Thymus (tissue), 11 donors: ENCODE data around the gene ZNF142. TPM values are rescaled to one million over a fixed set of nuclear protein-coding genes. Genes with fewer than 3 reads are reported as not detected.

ENCODE experiments used
- DNase-seq, 9 donors: peaks; one replicate each; pipeline ENCODE4 v3.0.0-alpha.2; 2013; ENCODE audit warnings: low spot score in 9 of 9, low read depth in 6 of 9, missing footprints in 1 of 9
- H3K27ac ChIP-seq, 2 donors: one replicate each; pipeline ENCODE4 v1.5.1; 2013; ENCODE audit warnings: control low read depth in 1 of 2, low read depth in 1 of 2, low read length in 1 of 2, mild to moderate bottlenecking in 1 of 2, moderate library complexity in 1 of 2
- H3K27me3 ChIP-seq, 2 donors: one replicate each; pipeline ENCODE4 v1.5.1; 2013; ENCODE audit warnings: low read length in 1 of 2; ENCODE audit not compliant: control insufficient read depth in 2 of 2, insufficient read depth in 1 of 2
- H3K36me3 ChIP-seq, 2 donors: one replicate each; pipeline ENCODE4 v1.5.1; 2013; ENCODE audit warnings: low read length in 1 of 2, mild to moderate bottlenecking in 1 of 2, moderate library complexity in 1 of 2; ENCODE audit not compliant: control insufficient read depth in 2 of 2, insufficient read depth in 2 of 2
- H3K4me1 ChIP-seq, 2 donors: one replicate each; pipeline ENCODE4 v1.5.1; 2013; ENCODE audit warnings: low read length in 2 of 2; ENCODE audit not compliant: control insufficient read depth in 2 of 2, insufficient read depth in 2 of 2
- H3K4me3 ChIP-seq, 2 donors: one replicate each; pipeline ENCODE4 v1.5.1; 2013; ENCODE audit warnings: low read length in 2 of 2, control low read depth in 1 of 2, mild to moderate bottlenecking in 1 of 2
- H3K9me3 ChIP-seq, 2 donors: one replicate each; pipeline ENCODE4 v1.5.1; 2013; ENCODE audit warnings: low read length in 1 of 2, mild to moderate bottlenecking in 1 of 2; ENCODE audit not compliant: control insufficient read depth in 2 of 2, insufficient read depth in 1 of 2
- WGBS: extraction: QIAGEN DNeasy Blood & Tissue Kit; methylation state at CpG from one replicate; pipeline ENCODE4 v1.1.7; 2013; 5-methylcytosine and 5-hydroxymethylcytosine counted together
- polyA plus RNA-seq: library from polyadenylated mRNA; stranded (reverse); fragments of 200-250 nt; gene quantifications from one replicate; pipeline ENCODE4 v1.2.3, GENCODE V29; 2013
- total RNA-seq: library from RNA; stranded (reverse); fragments of 120-200 nt; gene quantifications from one replicate; pipeline ENCODE4 v1.2.4, GENCODE V29; 2013
- donor health status: healthy.

ZNF142 gene
- total and polyA plus RNA-seq, 2 donors: 5.1 to 6.7 TPM

GRCh38 chr2:218615868-218616315, 43.5 kb downstream of the ZNF142 start:
- H3K36me3 ChIP-seq: no peaks in the 10 kb centered on the region
- no peaks in the 10 kb centered on the region for H3K9me3 ChIP-seq
- no peak overlapping the region for H3K27ac ChIP-seq
- no peaks in the 10 kb centered on the region for H3K4me1 ChIP-seq
- 95% methylated on average over 6 of the region's 6 CpGs for WGBS
- DNase-seq: no peak
- no peaks in the 10 kb centered on the region for H3K27me3 ChIP-seq
- no peak overlapping the region for H3K4me3 ChIP-seq

GRCh38 chr2:218607436-218608115, 51.8 kb downstream of the ZNF142 start, which contains the start of gene PLCD4:
Gene PLCD4, plus strand, starts transcription at chr2:218607899. Its CDS starts 7,841 bp downstream, at chr2:218615740.
- 56% methylated on average over 8 of the region's 8 CpGs for WGBS
- DNase-seq: no peak
- H3K27me3 ChIP-seq: peaks cover 0 to 12% of the 10 kb centered on the region in 2 donors
- no peak within 1 kb of the TSS for H3K4me3 ChIP-seq
- no peaks in the 10 kb centered on the region for H3K9me3 ChIP-seq
- H3K4me1 ChIP-seq: no peaks in the 10 kb centered on the region
- no peak within 1 kb of the TSS for H3K27ac ChIP-seq
- H3K36me3 ChIP-seq: no peaks in the 10 kb centered on the region

GRCh38 chr2:218605432-218605831, 54.0 kb downstream of the ZNF142 start:
- Histone ChIP-seq H3K4me1 (no peaks in the 10 kb centered on the region), H3K4me3 (no peak overlapping the region), H3K27me3 (peaks cover 0 to 12% of the 10 kb centered on the region in 2 donors), H3K36me3 (no peaks in the 10 kb centered on the region), H3K9me3 (no peaks in the 10 kb centered on the region), H3K27ac (no peak overlapping the region)
- WGBS: 98% methylated on average over 2 of the region's 2 CpGs
- peak in 1 of 9 donors; percentile 10 for DNase-seq

Other genes starting within 250 kb of the ZNF142 start
- gene VIL1, start 240.5 kb downstream of the ZNF142 start, total RNA-seq: 0.14 TPM
- gene VIL1, start 240.5 kb downstream of the ZNF142 start, polyA plus RNA-seq: 0.16 TPM
- 11.7 TPM for gene USP37, start 91.3 kb downstream of the ZNF142 start, total RNA-seq
- 4.0 TPM for gene USP37, start 91.3 kb downstream of the ZNF142 start, polyA plus RNA-seq
- gene CNOT9, start 90.8 kb downstream of the ZNF142 start, total RNA-seq: 52.8 TPM
- 25.6 TPM for gene CNOT9, start 90.8 kb downstream of the ZNF142 start, polyA plus RNA-seq
- 0.57 TPM for gene PLCD4, start 51.7 kb downstream of the ZNF142 start, total RNA-seq
- gene PLCD4, start 51.7 kb downstream of the ZNF142 start, polyA plus RNA-seq: 0.68 TPM
- 24.4 TPM for gene BCS1L, start 60 bp upstream of the ZNF142 start, total RNA-seq
- gene BCS1L, start 60 bp upstream of the ZNF142 start, polyA plus RNA-seq: 34.5 TPM
- 35.6 TPM for gene RNF25, start 12.4 kb upstream of the ZNF142 start, total RNA-seq
- gene RNF25, start 12.4 kb upstream of the ZNF142 start, polyA plus RNA-seq: 33.7 TPM
- gene STK36, start 12.5 kb upstream of the ZNF142 start, total RNA-seq: 6.0 TPM
- gene STK36, start 12.5 kb upstream of the ZNF142 start, polyA plus RNA-seq: 19.1 TPM
- gene TTLL4, start 51.2 kb upstream of the ZNF142 start, total RNA-seq: 8.8 TPM
- 9.4 TPM for gene TTLL4, start 51.2 kb upstream of the ZNF142 start, polyA plus RNA-seq
- 21.9 TPM for gene CYP27A1, start 122.5 kb upstream of the ZNF142 start, total RNA-seq
- gene CYP27A1, start 122.5 kb upstream of the ZNF142 start, polyA plus RNA-seq: 24.7 TPM
- not detected for gene PRKAG3, start 172.2 kb upstream of the ZNF142 start, total RNA-seq
- 0.07 TPM for gene PRKAG3, start 172.2 kb upstream of the ZNF142 start, polyA plus RNA-seq
- gene WNT6, start 200.2 kb upstream of the ZNF142 start, total RNA-seq: 0.14 TPM
- 0.34 TPM for gene WNT6, start 200.2 kb upstream of the ZNF142 start, polyA plus RNA-seq
- 1.1 TPM for gene WNT10A, start 221.2 kb upstream of the ZNF142 start, total RNA-seq
- 1.5 TPM for gene WNT10A, start 221.2 kb upstream of the ZNF142 start, polyA plus RNA-seq